Measurements from ENCODE around the gene NDRG2.

- TF ChIP-seq EZH2 (IDR thresholded peaks at IDR 0.05; ENCODE audit: insufficient read depth, low read length) = no peak
- TF ChIP-seq CTCF (IDR thresholded peaks at IDR 0.05; ENCODE audit: insufficient read depth, low read depth, low read length) = no peak
Observed at GRCh38 chr14:20998139-20998538, 26.7 kb downstream of the NDRG2 start.
